GM19455 (cell line): ENCODE results near the gene ZNF688.
A peak's percentile ranks its signal among the peaks of the same experiment; 100 is the strongest.

Experiments
- ATAC-seq: cut with Tn5 transposase; IDR thresholded peaks from one replicate; pipeline ENCODE4 v1.9.1; 2021; ENCODE audit not compliant: unreplicated experiment

Gene ZNF688

GRCh38 chr16:30585400-30586191, 14.1 kb upstream of the ZNF688 start, which contains the start of gene ZNF785:
Gene ZNF785 (minus strand): TSS chr16:30585697. CDS start chr16:30585611, 86 bp downstream.
- ATAC-seq, result peak; percentile 78

- ATAC-seq, result peak; percentile 32
Observed at GRCh38 chr16:30585022-30585399, 13.5 kb upstream of the ZNF688 start.

- ATAC-seq, result no peak
Observed at GRCh38 chr16:30582611-30583340, 11.3 kb upstream of the ZNF688 start.

- ATAC-seq, result no peak
Observed at GRCh38 chr16:30581457-30581856, 9.9 kb upstream of the ZNF688 start.

GRCh38 chr16:30574678-30575077, 3.2 kb upstream of the ZNF688 start:
- no peak for ATAC-seq

- ATAC-seq, result no peak
Observed at GRCh38 chr16:30570636-30571444, 674 bp downstream of the ZNF688 start.

GRCh38 chr16:30569746-30570635, 1.5 kb downstream of the ZNF688 start:
- ATAC-seq, result no peak

GRCh38 chr16:30569281-30569680, 2.2 kb downstream of the ZNF688 start:
- no peak for ATAC-seq

- ATAC-seq, result no peak
Observed at GRCh38 chr16:30567991-30568638, 3.4 kb downstream of the ZNF688 start.

- ATAC-seq, result no peak
Observed at GRCh38 chr16:30567160-30567990, 4.1 kb downstream of the ZNF688 start.

- no peak for ATAC-seq
Observed at GRCh38 chr16:30566531-30566930, 5.0 kb downstream of the ZNF688 start.

GRCh38 chr16:30565984-30566383, 5.5 kb downstream of the ZNF688 start:
- no peak for ATAC-seq

GRCh38 chr16:30565526-30565925, 6.0 kb downstream of the ZNF688 start:
- no peak for ATAC-seq

- ATAC-seq, result no peak
Observed at GRCh38 chr16:30562021-30562420, 9.5 kb downstream of the ZNF688 start.

- no peak for ATAC-seq
Observed at GRCh38 chr16:30561089-30561816, 10.3 kb downstream of the ZNF688 start.

GRCh38 chr16:30559690-30560089, 11.8 kb downstream of the ZNF688 start:
- ATAC-seq, result no peak

- ATAC-seq, result no peak
Observed at GRCh38 chr16:30558789-30559377, 12.6 kb downstream of the ZNF688 start.
